Urothelium cell line (cell line): ENCODE results near the gene ACSM2A.
"Not testable (repeated sequence)": the region's sequence is repeated elsewhere in the genome, so short reads cannot be mapped to it uniquely, and the experiment has no call there.

Source experiments
- DNase-seq: peaks from one replicate; pipeline ENCODE4 v3.0.0; 2011; ENCODE audit warnings: low spot score, mixed read lengths
- FAIRE-seq: peaks from 2 replicates; lab custom pipeline; 2011; peaks lifted over from hg19 to GRCh38; lab: Jason Lieb, UNC

Gene ACSM2A

DNA sequence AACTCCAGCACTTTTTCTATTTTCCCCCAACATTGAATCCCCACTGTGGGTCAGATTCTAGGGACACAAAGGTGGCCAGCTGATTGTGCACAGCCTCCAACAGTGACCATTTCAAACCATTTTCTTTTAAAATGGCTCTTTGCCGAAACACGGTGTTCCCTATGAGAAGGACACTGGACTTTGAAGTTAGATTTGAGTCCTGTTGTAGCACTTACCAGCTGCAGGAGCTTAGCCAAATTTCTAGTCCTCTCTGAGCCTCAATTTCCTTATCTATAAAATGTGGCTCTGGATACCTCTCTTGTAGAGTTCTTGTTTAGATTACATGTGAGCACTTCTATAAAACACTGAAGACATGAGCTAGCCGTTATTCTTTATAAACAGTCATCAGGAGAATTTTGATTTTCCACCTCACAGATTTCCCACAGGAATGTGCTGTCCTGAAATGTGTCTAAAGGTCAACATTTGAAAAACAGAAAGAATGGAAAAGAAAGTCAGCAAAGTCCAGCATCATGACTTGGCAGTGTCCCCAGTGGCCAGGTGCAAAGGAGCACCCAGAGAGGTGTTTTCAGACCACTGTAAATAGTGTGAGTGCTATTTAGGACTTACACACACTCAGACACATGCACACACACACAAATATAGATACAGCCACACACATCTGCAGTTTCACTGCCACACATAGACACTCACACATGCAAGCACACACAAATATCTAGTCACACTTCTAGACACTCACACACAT lies 4.5 kb upstream of the ACSM2A start:
- DNase-seq = not testable (repeated sequence)
- peak; percentile 37 for FAIRE-seq

GRCh38 chr16:20453633-20454032 lies 2.3 kb downstream of the ACSM2A start:
- not testable (repeated sequence) for DNase-seq, FAIRE-seq

- not testable (repeated sequence) for FAIRE-seq, DNase-seq
These were observed 7.9 kb downstream of the ACSM2A start for GRCh38 chr16:20459227-20459626.

DNA sequence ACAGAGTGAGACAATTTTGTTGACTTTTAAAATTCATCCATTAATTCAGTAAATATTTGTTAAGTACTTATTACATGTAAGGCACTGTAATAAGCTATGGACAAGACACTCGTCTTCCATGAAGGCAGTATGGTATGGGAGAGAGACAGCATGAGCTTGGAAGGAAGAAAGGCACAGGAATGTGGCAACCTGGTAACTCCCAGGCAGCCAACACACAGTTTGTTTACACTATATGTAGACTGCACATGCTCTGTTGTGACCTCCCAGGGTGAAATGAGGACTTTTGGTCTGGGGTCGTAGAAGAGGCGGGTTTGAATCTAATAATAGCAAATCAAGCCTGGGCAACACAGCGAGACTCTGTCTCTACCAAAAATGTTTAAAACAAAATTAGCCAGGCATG lies 9.0 kb downstream of the ACSM2A start:
- FAIRE-seq = peak; percentile 74
- DNase-seq = not testable (repeated sequence)

GRCh38 chr16:20468954-20469353 lies 17.6 kb downstream of the ACSM2A start:
- not testable (repeated sequence) for FAIRE-seq, DNase-seq

GRCh38 chr16:20469930-20470329 lies 18.6 kb downstream of the ACSM2A start:
- DNase-seq, FAIRE-seq: not testable (repeated sequence)

- DNase-seq, FAIRE-seq: not testable (repeated sequence)
These were observed 19.4 kb downstream of the ACSM2A start for GRCh38 chr16:20470732-20471131.

- not testable (repeated sequence) for FAIRE-seq
These were observed 25.9 kb downstream of the ACSM2A start for GRCh38 chr16:20477188-20477744.

GRCh38 chr16:20483989-20484388 lies 32.7 kb downstream of the ACSM2A start:
- not testable (repeated sequence) for DNase-seq, FAIRE-seq

More at GRCh38 chr16:20477188-20477744, 25.9 kb downstream of the ACSM2A start:
- not testable (repeated sequence) for DNase-seq

DNA sequence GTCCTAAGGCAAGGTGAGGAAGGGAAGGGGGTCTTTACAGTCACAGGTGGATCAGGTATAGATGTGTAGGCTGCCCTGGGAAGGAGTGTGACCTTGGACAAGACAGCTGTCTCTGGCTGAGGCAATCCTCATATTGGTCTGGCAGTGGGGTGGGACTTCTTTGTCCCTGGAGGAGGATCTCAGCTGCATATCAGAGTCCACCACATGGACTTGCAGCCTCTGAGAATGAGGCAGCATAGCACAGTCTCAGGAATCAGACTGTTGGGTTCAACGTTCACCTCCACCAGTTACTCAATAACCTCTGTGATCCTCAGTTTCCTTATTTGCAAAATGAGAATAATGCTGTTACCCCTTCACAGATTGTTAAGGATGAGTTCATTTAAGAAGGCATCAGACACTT lies 33.4 kb downstream of the ACSM2A start:
- DNase-seq (no peak), FAIRE-seq (no peak)

DNA sequence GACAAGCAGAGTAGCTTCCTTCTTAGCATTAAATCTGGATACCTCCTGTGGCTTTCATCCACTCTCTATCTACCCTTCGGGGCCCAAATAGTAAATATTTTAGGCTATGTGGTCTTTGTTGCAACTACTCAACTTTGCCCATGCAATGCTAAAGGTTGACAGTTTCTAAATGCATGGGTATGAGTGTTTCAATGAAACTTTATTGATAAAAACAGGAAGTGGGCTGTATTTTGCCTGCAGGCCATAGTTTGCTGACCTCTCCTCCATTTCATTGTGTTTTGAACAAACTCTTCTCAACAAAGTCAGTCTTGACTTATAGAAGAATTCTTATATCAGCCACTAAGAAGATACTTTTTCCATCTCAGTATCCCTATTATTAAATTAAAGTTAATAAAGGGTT lies 34.1 kb downstream of the ACSM2A start:
- no peak for FAIRE-seq

DNA sequence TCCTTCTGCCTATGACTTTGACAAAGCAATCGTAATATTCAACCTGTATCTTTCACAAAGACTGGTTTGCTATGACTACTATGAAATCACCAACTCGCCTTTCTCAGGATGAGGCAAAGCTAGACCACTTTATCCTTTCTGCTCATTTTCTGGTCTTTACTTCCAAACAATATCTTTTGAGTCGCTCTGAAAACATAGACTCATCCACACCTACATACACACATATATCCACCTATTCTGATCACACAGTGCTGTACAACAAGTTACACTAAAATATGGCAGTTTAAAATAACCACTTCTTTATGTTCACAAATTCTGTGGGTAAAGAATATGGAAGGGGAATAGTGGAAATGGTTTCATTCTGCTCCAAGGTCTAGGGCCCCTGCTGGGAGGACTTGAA lies 39.7 kb downstream of the ACSM2A start:
- FAIRE-seq, DNase-seq: not testable (repeated sequence)

More for the DNA sequence above, 34.1 kb downstream of the ACSM2A start:
- DNase-seq = no peak

GRCh38 chr16:20491448-20491847 lies 40.1 kb downstream of the ACSM2A start:
- not testable (repeated sequence) for FAIRE-seq, DNase-seq

- DNase-seq (no peak), FAIRE-seq (no peak)
These were observed 53.1 kb downstream of the ACSM2A start for GRCh38 chr16:20504418-20504817.

GRCh38 chr16:20507280-20507679 lies 56.0 kb downstream of the ACSM2A start:
- DNase-seq = no peak
- no peak for FAIRE-seq

- DNase-seq (no peak), FAIRE-seq (no peak)
These were observed 59.0 kb downstream of the ACSM2A start for GRCh38 chr16:20510323-20510722.

- no peak for FAIRE-seq
- DNase-seq = no peak
These were observed 64.4 kb downstream of the ACSM2A start for GRCh38 chr16:20515688-20516090.

GRCh38 chr16:20517149-20517548 lies 65.8 kb downstream of the ACSM2A start:
- DNase-seq (no peak), FAIRE-seq (no peak)

DNA sequence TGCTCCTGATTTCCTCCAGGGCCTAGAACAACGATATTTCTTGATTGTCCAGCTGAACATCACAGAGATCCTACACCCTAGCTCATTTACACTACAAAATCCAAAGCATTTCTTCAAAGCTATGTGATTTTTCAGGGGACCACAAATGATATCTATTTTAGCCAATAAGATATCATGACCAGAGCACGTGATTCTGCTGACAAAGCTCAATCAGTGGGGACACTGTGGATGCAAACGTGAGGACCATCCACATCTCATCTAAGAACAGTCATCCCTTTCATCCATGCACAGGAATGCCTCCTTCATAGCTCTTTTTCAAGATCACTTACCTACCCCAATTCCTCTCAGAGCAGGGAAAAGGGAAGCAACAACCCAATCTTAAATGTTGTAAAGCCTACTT lies 67.9 kb downstream of the ACSM2A start:
- FAIRE-seq = no peak

GRCh38 chr16:20520103-20520502 lies 68.8 kb downstream of the ACSM2A start:
- DNase-seq = no peak
- FAIRE-seq = no peak

More for the DNA sequence above, 67.9 kb downstream of the ACSM2A start:
- DNase-seq = no peak

DNA sequence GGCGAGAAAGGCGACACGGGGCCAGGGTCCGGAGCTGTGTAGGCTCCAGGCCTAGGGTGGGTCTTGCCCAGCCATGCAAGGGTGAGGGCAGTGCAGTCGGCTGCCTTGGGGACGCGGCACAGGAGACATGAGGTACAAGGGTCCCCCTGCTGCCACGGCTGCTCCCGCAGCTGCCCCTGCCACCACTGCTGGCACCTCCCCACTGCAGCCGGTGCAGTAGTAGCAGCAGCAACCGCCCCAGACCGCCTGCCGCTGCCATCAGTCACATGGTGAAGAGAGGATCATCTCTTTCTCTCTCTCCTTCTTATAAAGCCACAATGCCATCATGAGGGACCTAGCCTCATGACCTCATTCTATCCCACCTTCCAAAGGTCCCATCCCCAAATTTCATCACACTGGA lies 80.5 kb downstream of the ACSM2A start:
- not testable (repeated sequence) for DNase-seq, FAIRE-seq

- DNase-seq, FAIRE-seq: not testable (repeated sequence)
These were observed 81.0 kb downstream of the ACSM2A start for GRCh38 chr16:20532284-20532792.
